Natural killer cell (primary cell): ENCODE measurements around the gene SLIT1. TPM values are rescaled to one million over a fixed set of nuclear protein-coding genes. Genes with fewer than 3 reads are reported as not detected.

Source experiments
- ATAC-seq, 3 donors: fragments of 150-1000 bp in 2 of 3; fragments of 200-7000 bp in 1 of 3; cut with Tn5 transposase; 1 replicate in 1 of 3; 2 replicates in 2 of 3; pipeline ENCODE4 v1.10.0; 2021; ENCODE audit warnings: mild to moderate bottlenecking in 2 of 3, moderate library complexity in 2 of 3
- DNase-seq, 2 donors: peaks; one replicate each; pipeline versions ENCODE4 v3.0.0 to v3.0.0-alpha.2; 2013 to 2021; ENCODE audit warnings: mixed read lengths in 1 of 2
- H3K27ac ChIP-seq: one replicate; pipeline ENCODE4 v1.5.1; 2013; ENCODE audit warnings: mild to moderate bottlenecking, low read length
- H3K27me3 ChIP-seq: one replicate; pipeline ENCODE4 v1.6.1; 2013; ENCODE audit warnings: low read length; ENCODE audit not compliant: control insufficient read depth, insufficient read depth
- H3K36me3 ChIP-seq: one replicate; pipeline ENCODE4 v1.6.1; 2013; ENCODE audit warnings: low read length; ENCODE audit not compliant: control insufficient read depth, insufficient read depth
- H3K4me1 ChIP-seq: one replicate; pipeline ENCODE4 v1.6.1; 2013; ENCODE audit warnings: low read length; ENCODE audit not compliant: control insufficient read depth, insufficient read depth
- H3K4me3 ChIP-seq: one replicate; pipeline ENCODE4 v1.5.1; 2013; ENCODE audit warnings: low read length
- H3K9me3 ChIP-seq: one replicate; pipeline ENCODE4 v1.6.1; 2013; ENCODE audit warnings: low read length; ENCODE audit not compliant: control insufficient read depth, insufficient read depth
- H3K27ac Mint-ChIP-seq, 2 donors: one replicate each; pipeline ENCODE4 v1.8.0; 2022; ENCODE audit warnings: mild to moderate bottlenecking in 2 of 2, mixed read lengths in 2 of 2, moderate library complexity in 1 of 2
- H3K27me3 Mint-ChIP-seq, 2 donors: one replicate each; pipeline ENCODE4 v1.8.0; 2022; ENCODE audit warnings: low read depth in 2 of 2, mixed read lengths in 2 of 2
- H3K36me3 Mint-ChIP-seq: one replicate; pipeline ENCODE4 v1.8.0; 2022; ENCODE audit warnings: mixed read lengths
- H3K4me1 Mint-ChIP-seq, 2 donors: one replicate each; pipeline ENCODE4 v1.8.0; 2022; ENCODE audit warnings: mixed read lengths in 2 of 2
- H3K4me3 Mint-ChIP-seq: one replicate; pipeline ENCODE4 v1.8.0; 2022; ENCODE audit warnings: mild to moderate bottlenecking, moderate library complexity, mixed read lengths
- H3K9me3 Mint-ChIP-seq, 2 donors: one replicate each; pipeline ENCODE4 v1.8.0; 2022; ENCODE audit warnings: mixed read lengths in 2 of 2
- CTCF ChIP-seq: fragments of 200-600 bp; IDR thresholded peaks from one replicate; pipeline ENCODE4 v1.8.0; 2022; ENCODE audit warnings: antibody characterized with exemption
- WGBS: methylation state at CpG from one replicate; pipeline ENCODE4 v1.1.7; 2013; ENCODE audit warnings: missing lambda C conversion rate; ENCODE audit not compliant: insufficient coverage; 5-methylcytosine and 5-hydroxymethylcytosine counted together
- intact Hi-C: fragments of 100-400 bp; cut with micrococcal nuclease; formaldehyde crosslinking; loops from one replicate; pipeline ENCODE4 v1.14.2; 2022
- total RNA-seq, 4 donors: library from RNA; stranded (reverse); fragments of 120-200 nt in 1 of 4; gene quantifications; one replicate each; pipeline versions ENCODE4 v1.2.3 to v1.2.4, GENCODE V29; 2013 to 2022

Gene SLIT1
- total RNA-seq, 3 donors from 2014 or later (not counting 1 experiment from before 2014, with no cell fraction given): 0.28 to 1.5 (median 1.1) TPM

- peaks cover 0 to 3% of the 10 kb centered on the region in 2 donors for H3K27me3 Mint-ChIP-seq
- no peak overlapping the region for H3K4me3 ChIP-seq
- no peaks in the 10 kb centered on the region for H3K9me3 Mint-ChIP-seq
- H3K27ac Mint-ChIP-seq: no peak overlapping the region
- intact Hi-C loops: no loop called here
- H3K36me3 Mint-ChIP-seq: no peaks in the 10 kb centered on the region
- DNase-seq: no peak
- TF ChIP-seq CTCF: no peak
- no peak overlapping the region for H3K4me3 Mint-ChIP-seq
- no peaks in the 10 kb centered on the region for H3K36me3 ChIP-seq
- peaks cover 0 to 6% of the 10 kb centered on the region in 2 donors for H3K4me1 Mint-ChIP-seq
- H3K4me1 ChIP-seq: peaks cover 2% of the 10 kb centered on the region
- no peaks in the 10 kb centered on the region for H3K9me3 ChIP-seq
- no peak overlapping the region for H3K27ac ChIP-seq
- no peak for ATAC-seq
- 91% methylated on average over 38 of the region's 38 CpGs for WGBS
- no peaks in the 10 kb centered on the region for H3K27me3 ChIP-seq
Measured at GRCh38 chr10:97042716-97043562, 142.8 kb downstream of the SLIT1 start.

- WGBS: 88% methylated on average over 5 of the region's 5 CpGs
- H3K9me3 Mint-ChIP-seq: no peaks in the 10 kb centered on the region
- intact Hi-C loops: no loop called here
- ATAC-seq (no peak), DNase-seq (no peak)
- H3K36me3 Mint-ChIP-seq: no peaks in the 10 kb centered on the region
- no peak overlapping the region for H3K4me3 ChIP-seq
- no peaks in the 10 kb centered on the region for H3K9me3 ChIP-seq
- no peaks in the 10 kb centered on the region for H3K36me3 ChIP-seq
- H3K27ac ChIP-seq: no peak overlapping the region
- TF ChIP-seq CTCF: no peak
- no peaks in the 10 kb centered on the region for H3K27me3 ChIP-seq
- H3K4me3 Mint-ChIP-seq: no peak overlapping the region
- H3K4me1 Mint-ChIP-seq: peaks cover 0 to 15% of the 10 kb centered on the region in 2 donors
- H3K27ac Mint-ChIP-seq: no peak overlapping the region
- peaks cover 0 to 3% of the 10 kb centered on the region in 2 donors for H3K27me3 Mint-ChIP-seq
- peaks cover 11% of the 10 kb centered on the region for H3K4me1 ChIP-seq
Measured at GRCh38 chr10:97042081-97042480, 143.7 kb downstream of the SLIT1 start.

DNA sequence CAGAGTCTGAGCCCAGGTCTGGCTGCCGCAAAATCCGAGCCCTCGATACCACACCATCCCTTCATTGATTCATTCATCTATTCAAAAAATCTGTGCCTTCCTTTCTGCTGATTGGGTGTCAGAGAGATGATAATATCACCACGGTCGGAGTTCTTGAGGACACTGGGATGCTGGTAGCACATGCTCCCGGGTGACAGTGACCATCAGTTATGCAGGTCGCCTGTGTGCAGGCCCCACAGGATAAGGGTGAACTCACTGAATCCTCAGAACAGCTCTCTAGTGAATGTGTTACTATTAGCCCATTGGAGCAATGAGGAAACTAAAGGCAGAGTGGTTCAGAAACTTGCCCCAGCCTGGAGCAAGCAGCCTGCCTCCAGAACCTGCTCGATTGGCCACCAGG lies 145.1 kb downstream of the SLIT1 start:
- Mint-ChIP-seq H3K4me3 (no peak overlapping the region), H3K9me3 (no peaks in the 10 kb centered on the region), H3K4me1 (peaks cover 0 to 20% of the 10 kb centered on the region in 2 donors), H3K27me3 (peaks cover 0 to 12% of the 10 kb centered on the region in 2 donors), H3K36me3 (no peaks in the 10 kb centered on the region), H3K27ac (no peak overlapping the region)
- H3K27ac ChIP-seq: no peak overlapping the region
- no peak for ATAC-seq
- no peak for DNase-seq
- H3K4me1 ChIP-seq: peaks cover 11% of the 10 kb centered on the region
- H3K36me3 ChIP-seq: no peaks in the 10 kb centered on the region
- H3K4me3 ChIP-seq: no peak overlapping the region
- H3K27me3 ChIP-seq: no peaks in the 10 kb centered on the region
- H3K9me3 ChIP-seq: no peaks in the 10 kb centered on the region
- 88% methylated on average over 7 of the region's 8 CpGs for WGBS
- TF ChIP-seq CTCF: no peak
- intact Hi-C loops: no loop called here

GRCh38 chr10:97040248-97040584 lies 145.5 kb downstream of the SLIT1 start:
- Mint-ChIP-seq H3K4me1 (peaks cover 0 to 20% of the 10 kb centered on the region in 2 donors), H3K27ac (no peak overlapping the region), H3K9me3 (no peaks in the 10 kb centered on the region), H3K27me3 (peaks cover 0 to 15% of the 10 kb centered on the region in 2 donors), H3K36me3 (no peaks in the 10 kb centered on the region), H3K4me3 (no peak overlapping the region)
- 97% methylated on average over 9 of the region's 9 CpGs for WGBS
- no peak for DNase-seq
- no peak overlapping the region for H3K4me3 ChIP-seq
- no peak for ATAC-seq
- H3K9me3 ChIP-seq: no peaks in the 10 kb centered on the region
- H3K36me3 ChIP-seq: no peaks in the 10 kb centered on the region
- H3K27ac ChIP-seq: no peak overlapping the region
- H3K4me1 ChIP-seq: peaks cover 11% of the 10 kb centered on the region
- no peaks in the 10 kb centered on the region for H3K27me3 ChIP-seq
- intact Hi-C loops: no loop called here
- no peak for TF ChIP-seq CTCF
